ENCODE measurements around the gene CLOCK.

CLOCK gene

GRCh38 chr4:55539658-55540057 is 7.1 kb downstream of the CLOCK start:
- DNase-seq, result no peak

- DNase-seq, result no peak
These were observed 8.2 kb downstream of the CLOCK start for GRCh38 chr4:55538531-55538930.

GRCh38 chr4:55534306-55534705 is 12.4 kb downstream of the CLOCK start:
- no peak for DNase-seq

- no peak for DNase-seq
These were observed 16.0 kb downstream of the CLOCK start for GRCh38 chr4:55530691-55531090.

GRCh38 chr4:55530167-55530566 is 16.5 kb downstream of the CLOCK start:
- no peak for DNase-seq

- DNase-seq, result no peak
These were observed 18.2 kb downstream of the CLOCK start for GRCh38 chr4:55528491-55528890.

- DNase-seq, result no peak
These were observed 21.7 kb downstream of the CLOCK start for GRCh38 chr4:55524844-55525571.

- DNase-seq, result no peak
These were observed 28.3 kb downstream of the CLOCK start for GRCh38 chr4:55518442-55518841.

GRCh38 chr4:55517526-55518229 is 29.0 kb downstream of the CLOCK start:
- no peak for DNase-seq

- no peak for DNase-seq
These were observed 33.7 kb downstream of the CLOCK start for GRCh38 chr4:55512922-55513571.

- DNase-seq, result no peak
These were observed 34.6 kb downstream of the CLOCK start for GRCh38 chr4:55512077-55512476.

GRCh38 chr4:55510685-55511084 is 36.0 kb downstream of the CLOCK start:
- DNase-seq, result no peak

GRCh38 chr4:55509266-55509665 is 37.4 kb downstream of the CLOCK start:
- no peak for DNase-seq

GRCh38 chr4:55507612-55508011 is 39.1 kb downstream of the CLOCK start:
- no peak for DNase-seq

- DNase-seq, result no peak
These were observed 43.5 kb downstream of the CLOCK start for GRCh38 chr4:55503169-55503568.

- DNase-seq, result no peak
These were observed 46.6 kb downstream of the CLOCK start for GRCh38 chr4:55500072-55500471.

- DNase-seq, result no peak
These were observed 47.2 kb downstream of the CLOCK start for GRCh38 chr4:55499495-55499894.

- no peak for DNase-seq
These were observed 48.7 kb downstream of the CLOCK start for GRCh38 chr4:55498051-55498450.

- no peak for DNase-seq
These were observed 55.2 kb downstream of the CLOCK start for GRCh38 chr4:55491486-55491885.

GRCh38 chr4:55488716-55489115 is 58.0 kb downstream of the CLOCK start:
- DNase-seq, result no peak

- DNase-seq, result no peak
These were observed 60.9 kb downstream of the CLOCK start for GRCh38 chr4:55485821-55486220.

- DNase-seq, result no peak
These were observed 63.4 kb downstream of the CLOCK start for GRCh38 chr4:55483315-55483714.

GRCh38 chr4:55475394-55476243 is 71.1 kb downstream of the CLOCK start:
- no peak for DNase-seq

Data from NCI-H82 (cell line).